Measurements from ENCODE around the gene PER2.

GRCh38 chr2:238261718-238262375 is 26.6 kb downstream of the PER2 start:
- TF ChIP-seq, protein P1, sequence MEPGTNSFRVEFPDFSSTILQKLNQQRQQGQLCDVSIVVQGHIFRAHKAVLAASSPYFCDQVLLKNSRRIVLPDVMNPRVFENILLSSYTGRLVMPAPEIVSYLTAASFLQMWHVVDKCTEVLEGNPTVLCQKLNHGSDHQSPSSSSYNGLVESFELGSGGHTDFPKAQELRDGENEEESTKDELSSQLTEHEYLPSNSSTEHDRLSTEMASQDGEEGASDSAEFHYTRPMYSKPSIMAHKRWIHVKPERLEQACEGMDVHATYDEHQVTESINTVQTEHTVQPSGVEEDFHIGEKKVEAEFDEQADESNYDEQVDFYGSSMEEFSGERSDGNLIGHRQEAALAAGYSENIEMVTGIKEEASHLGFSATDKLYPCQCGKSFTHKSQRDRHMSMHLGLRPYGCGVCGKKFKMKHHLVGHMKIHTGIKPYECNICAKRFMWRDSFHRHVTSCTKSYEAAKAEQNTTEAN (CRISPR knock-in tag; conservative IDR thresholded peaks at IDR 0.05) = no peak
- TF ChIP-seq CEBPB (IDR thresholded peaks at IDR 0.05; ENCODE audit: borderline replicate concordance, low read depth, low read length) (no peak), ZBTB8A (CRISPR knock-in tag; IDR thresholded peaks at IDR 0.05; ENCODE audit: borderline replicate concordance, low read depth) (no peak), NR2F6 (IDR thresholded peaks at IDR 0.05) (no peak), NR2F6 (CRISPR knock-in tag; IDR thresholded peaks at IDR 0.05) (no peak), ZNF780A (CRISPR knock-in tag; IDR thresholded peaks at IDR 0.05) (no peak), CTCF (CRISPR knock-in tag; IDR thresholded peaks at IDR 0.05) (no peak), SMARCC2 (IDR thresholded peaks at IDR 0.05) (no peak), FOXA1 (IDR thresholded peaks at IDR 0.05) (no peak), FOXA1 (CRISPR knock-in tag; IDR thresholded peaks at IDR 0.05) (no peak), RBFOX2 (IDR thresholded peaks at IDR 0.05; ENCODE audit: low read depth, low read length) (no peak), KAT2B (IDR thresholded peaks at IDR 0.05; ENCODE audit: borderline replicate concordance, low read depth, low read length) (no peak)
